NCI-H187 (cell line): ENCODE results near the gene SH2D3A.
"Not testable (repeated sequence)": the region's sequence is repeated elsewhere in the genome, so short reads cannot be mapped to it uniquely, and the experiment has no call there.

ENCODE experiments used
- DNase-seq, 2 experiments: peaks; one replicate each; lab custom pipeline; 2025; lab: John Stamatoyannopoulos, UW

SH2D3A gene

DNA sequence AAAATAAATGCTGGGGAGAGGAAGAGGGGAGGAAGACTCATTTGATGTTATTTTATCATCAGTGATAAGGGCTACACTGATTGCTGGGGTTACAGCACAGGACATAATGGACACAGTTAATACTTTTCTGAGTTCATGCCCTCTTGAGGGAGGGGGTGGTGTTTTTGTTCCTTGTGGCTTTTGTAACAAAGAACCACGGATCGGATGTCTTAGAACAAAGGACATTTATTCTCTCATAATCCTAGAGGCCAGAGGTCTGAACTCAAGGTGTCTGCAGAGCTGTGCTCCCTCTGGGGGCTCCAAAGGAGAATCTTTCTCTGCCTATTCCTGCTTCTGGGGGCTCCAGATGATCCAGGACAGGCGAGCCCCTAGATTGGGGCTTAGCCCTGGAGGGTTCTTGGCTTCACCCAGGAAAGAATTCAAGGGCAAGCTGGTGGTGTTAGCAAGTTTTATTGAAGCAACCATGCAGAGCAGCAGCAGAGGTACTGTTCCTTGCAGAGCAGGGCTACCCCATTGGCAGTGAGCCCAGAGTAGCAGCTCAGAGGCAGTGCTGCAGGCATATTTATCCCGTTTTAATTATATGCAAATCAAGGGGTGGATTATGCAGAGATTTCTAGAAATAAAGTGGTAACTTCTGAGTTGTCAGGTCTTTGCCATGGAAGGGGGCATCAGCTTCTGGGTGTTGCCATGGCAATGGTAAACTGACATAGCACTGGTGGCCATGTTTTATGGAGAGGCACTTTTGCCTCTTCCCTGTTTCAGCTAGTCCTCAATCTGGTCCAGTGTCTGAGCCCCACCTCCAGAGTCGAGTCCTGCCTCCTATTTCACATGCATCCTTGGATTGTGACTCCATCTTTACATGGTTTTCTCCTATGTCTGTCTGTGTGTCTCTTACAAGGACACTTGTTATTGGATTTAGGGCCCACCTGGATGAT lies 23.2 kb upstream of the SH2D3A start:
- DNase-seq: no peak

- no peak for DNase-seq
These were observed 21.7 kb upstream of the SH2D3A start for GRCh38 chr19:6788896-6789295.

GRCh38 chr19:6787393-6787792 lies 20.2 kb upstream of the SH2D3A start:
- no peak for DNase-seq

- DNase-seq: no peak
These were observed 12.0 kb upstream of the SH2D3A start for GRCh38 chr19:6779206-6779605.

DNA sequence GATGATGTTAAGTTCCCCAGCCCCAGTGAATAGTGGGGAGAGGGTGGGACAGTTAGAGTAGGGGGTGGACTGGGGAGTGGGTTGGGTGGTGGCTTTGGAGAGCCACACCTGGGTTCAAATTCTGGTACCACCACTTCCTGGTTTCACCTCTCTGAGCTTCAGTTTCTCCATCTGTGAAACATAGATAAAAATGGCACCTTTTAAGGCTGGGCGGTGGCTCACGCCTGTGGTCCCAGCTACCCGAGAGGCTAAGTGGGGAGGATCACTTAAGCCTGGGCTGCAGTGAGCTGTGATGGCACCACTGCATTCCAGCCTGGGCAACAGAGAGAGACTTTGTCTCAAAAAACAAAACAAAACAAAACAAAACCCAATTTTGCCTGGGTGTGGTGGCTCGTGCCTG lies 11.2 kb upstream of the SH2D3A start:
- no peak for DNase-seq

- no peak for DNase-seq
These were observed 10.2 kb upstream of the SH2D3A start for GRCh38 chr19:6777434-6777833.

DNA sequence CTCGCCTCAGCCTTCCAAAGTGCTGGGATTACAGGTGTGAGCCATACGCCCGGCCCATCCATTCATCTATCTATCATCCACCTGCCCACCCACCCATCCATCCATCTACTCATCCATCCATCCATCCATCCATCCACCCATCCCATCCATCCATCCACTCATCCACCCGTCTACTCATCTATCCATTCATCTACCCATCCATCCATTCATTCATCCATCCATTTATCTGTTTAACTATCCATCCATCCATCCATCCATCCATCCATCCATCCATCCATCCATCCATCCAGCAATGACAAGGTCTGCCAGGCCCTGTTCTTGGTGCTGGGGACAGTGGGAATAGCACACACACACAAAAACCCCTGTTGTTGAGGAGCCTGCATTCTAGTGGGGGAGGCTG lies 9.8 kb upstream of the SH2D3A start:
- no peak for DNase-seq

- DNase-seq: not testable (repeated sequence)
These were observed 8.8 kb upstream of the SH2D3A start for GRCh38 chr19:6776045-6776444.

DNA sequence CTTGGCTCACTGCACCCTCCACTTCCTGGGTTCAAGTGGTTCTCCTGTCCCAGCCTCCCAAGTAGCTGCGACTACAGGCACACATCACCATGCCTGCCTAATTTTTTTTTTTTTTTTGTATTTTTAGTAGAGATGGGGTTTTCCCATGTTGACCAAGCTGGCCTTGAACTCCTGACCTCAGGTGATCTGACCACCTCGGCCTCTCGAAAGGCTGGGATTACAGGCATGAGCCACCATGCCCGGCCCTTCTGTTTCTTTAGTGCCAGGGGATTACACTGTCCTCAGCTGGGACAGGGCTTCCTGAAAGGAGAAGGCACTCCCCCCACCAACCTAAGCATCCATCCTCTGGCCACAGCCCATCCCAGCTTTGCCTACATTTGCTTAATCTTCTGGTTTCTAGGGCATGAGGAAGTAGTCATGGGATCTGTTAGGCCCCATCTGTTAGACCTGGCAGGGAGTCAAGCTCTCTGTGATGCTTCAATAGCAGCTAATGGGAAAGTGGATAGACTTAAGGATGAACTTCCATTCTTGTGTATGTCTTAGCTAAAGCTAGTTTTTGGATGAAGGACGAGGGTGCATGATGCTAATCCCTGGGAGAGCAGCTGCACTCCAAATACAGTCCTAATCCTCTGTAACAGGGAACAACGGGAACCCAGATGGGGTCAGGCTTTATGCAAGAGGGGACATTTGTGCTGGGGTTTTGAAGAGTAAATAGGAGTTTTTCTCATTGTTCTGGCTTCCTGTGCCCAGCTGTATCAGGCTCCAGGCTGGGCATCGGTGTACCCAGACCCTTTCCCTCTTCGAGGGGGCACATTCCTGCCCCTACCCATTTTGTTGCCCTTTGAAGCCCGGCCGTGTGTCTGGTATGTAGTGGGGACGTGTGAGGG lies 7.8 kb upstream of the SH2D3A start:
- no peak for DNase-seq

GRCh38 chr19:6773323-6773931 lies 6.2 kb upstream of the SH2D3A start:
- DNase-seq: no peak

- no peak for DNase-seq
These were observed 5.7 kb upstream of the SH2D3A start for GRCh38 chr19:6772866-6773322.

DNA sequence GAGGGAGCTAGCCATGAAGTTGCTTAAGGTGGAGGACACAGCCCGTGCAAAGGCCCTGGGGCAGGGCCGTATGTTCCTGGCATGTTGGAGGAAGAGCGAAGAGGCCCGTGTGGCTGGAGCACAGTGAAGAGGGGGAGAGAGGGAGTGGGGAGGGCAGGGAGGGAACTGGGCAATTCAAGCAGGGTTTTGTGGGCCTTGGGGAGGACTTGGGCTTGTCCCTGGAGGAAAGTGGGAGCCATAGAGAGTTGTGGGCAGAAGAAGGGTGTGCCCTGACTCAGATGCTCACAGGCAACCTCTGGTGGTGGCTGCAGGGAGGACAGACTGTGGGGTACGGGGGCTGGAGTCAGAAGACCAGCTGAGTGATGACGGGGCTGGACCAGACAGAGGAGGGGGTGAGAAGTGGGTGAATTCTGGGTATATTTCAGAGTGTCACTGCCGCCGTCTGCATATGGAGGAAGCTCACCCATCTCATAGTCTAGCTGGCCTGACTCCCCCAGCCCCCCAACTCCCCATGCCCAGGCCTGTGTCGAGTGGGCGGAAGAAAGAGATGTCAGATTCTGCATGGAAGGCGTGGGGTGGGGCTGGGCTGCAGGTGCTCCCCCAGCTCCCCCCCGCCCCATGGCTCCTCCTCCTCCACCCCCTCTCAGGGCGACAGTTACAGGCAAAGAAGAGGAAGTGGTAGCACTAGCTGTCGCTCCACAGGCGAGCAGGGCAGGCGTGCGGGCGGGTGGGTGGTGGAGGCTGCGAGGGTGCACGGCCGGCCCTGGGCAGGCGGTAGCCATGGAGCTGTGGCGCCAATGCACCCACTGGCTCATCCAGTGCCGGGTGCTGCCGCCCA lies 5.0 kb upstream of the SH2D3A start, which contains the start of gene VAV1:
Gene VAV1, plus strand, starts transcription at position 681 of the 838 bp plus-strand sequence. Its CDS starts 100 bp downstream, at position 781.
- no peak for DNase-seq

- not testable (repeated sequence) for DNase-seq
These were observed 4.4 kb upstream of the SH2D3A start for GRCh38 chr19:6771648-6772027.

- no peak for DNase-seq
These were observed 1.9 kb upstream of the SH2D3A start for GRCh38 chr19:6769006-6769619.

DNA sequence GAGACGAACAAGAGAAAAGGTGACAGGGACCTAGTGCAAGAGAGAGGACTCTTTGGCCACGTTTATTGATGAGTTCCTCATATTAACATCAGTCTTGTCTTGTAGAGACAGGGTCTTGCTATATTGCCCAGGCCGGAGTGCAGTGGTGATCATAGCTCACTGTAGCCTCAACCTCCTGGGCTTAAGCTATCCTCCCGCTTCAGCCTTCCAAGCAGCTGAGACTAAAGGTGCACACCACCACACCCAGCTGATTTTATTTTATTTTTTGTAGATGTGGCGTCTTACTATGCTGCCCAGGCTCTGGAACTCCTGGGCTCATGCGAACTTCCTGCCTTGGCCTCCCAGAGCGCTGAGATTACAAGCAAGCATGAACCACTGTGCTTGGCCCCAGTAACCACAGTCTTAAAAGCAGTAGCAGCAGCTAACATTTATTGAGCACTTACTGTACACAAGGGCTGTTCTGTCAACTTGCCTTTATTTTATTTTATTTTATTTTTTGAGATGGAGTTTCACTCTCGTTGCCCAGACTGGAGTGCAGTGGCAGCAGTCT lies 1.1 kb upstream of the SH2D3A start:
- DNase-seq: no peak

- DNase-seq: no peak
These were observed 216 bp downstream of the SH2D3A start for GRCh38 chr19:6767081-6767356.

GRCh38 chr19:6766357-6767080 lies 716 bp downstream of the SH2D3A start:
- DNase-seq: no peak

- no peak for DNase-seq
These were observed 1.4 kb downstream of the SH2D3A start for GRCh38 chr19:6765738-6766356.

DNA sequence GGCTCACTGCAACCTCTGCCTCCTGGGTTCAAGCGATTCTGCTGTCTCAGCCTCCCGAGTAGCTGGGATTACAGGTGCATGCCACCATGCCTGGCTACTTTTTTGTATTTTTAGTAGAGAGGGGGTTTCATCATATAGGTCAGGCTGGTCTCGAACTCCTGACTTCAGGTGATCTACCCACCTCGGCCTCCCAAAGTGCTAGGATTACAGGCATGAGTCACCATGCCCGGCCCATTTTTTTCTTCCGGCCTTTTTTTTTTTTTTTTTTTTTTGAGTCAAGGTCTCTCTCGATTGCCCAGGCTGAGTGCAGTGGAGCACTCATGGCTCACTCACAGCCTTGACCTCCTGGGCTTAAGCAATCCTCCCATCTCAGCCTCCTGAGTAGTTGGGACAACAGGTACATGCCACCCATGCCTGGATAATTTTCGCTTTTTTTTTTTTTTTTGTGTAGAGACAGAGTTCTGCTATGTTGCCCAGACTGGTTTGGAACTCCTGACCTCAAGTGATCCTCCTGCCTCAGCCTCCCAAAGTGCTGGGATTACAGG lies 4.9 kb downstream of the SH2D3A start:
- DNase-seq: not testable (repeated sequence)
